ENCODE data around the gene SKAP1.
"Not testable (repeated sequence)": the region's sequence is repeated elsewhere in the genome, so short reads cannot be mapped to it uniquely, and the experiment has no call there.

The SKAP1 gene

GRCh38 chr17:48429638-48430586 is at the start of gene SKAP1:
Gene SKAP1 (minus strand): TSS chr17:48430214.
- peak; percentile 69 to 82 for DNase-seq

- no peak for DNase-seq
These were observed 49.0 kb upstream of the SKAP1 start for GRCh38 chr17:48479014-48479402.

- peak; percentile 37 to 47 for DNase-seq
These were observed 48.4 kb upstream of the SKAP1 start for GRCh38 chr17:48478224-48479013.

GRCh38 chr17:48477221-48477620 is 47.2 kb upstream of the SKAP1 start:
- DNase-seq = no peak

- no peak for DNase-seq
These were observed 42.6 kb upstream of the SKAP1 start for GRCh38 chr17:48472411-48473281.

- no peak for DNase-seq
These were observed 41.9 kb upstream of the SKAP1 start for GRCh38 chr17:48471817-48472410.

DNA sequence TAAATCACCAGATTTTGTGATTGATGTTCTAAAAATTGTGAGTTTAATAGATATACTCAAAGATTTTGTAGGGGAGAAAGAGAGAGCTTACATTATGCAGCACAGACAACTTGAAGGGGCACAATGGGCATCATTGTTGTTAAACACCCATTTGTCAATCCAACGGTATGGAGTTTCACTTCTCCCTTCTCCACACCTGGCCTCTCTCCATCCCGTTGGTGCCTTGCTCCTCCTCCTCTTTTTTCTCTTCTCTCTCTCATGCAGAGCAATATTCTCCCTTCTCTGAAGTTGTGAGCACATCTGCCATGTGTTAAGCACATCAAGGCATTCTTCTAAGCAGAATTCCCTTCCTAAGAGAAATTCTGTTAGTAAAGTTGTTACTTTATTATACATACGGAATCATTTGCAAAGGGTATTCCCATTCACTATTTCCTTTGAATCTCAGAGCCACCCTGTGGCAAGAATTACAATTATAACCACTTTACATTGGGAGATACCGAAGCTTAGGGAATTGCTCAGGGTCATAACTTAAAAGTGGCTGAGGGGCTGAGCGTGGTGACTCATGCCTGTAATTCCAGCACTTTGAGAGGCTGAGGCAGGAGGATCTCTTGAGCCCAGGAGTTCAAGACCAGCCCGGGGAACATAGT is 40.5 kb upstream of the SKAP1 start:
- DNase-seq = no peak

- no peak for DNase-seq
These were observed 39.2 kb upstream of the SKAP1 start for GRCh38 chr17:48469227-48469626.

- DNase-seq = no peak
These were observed 38.3 kb upstream of the SKAP1 start for GRCh38 chr17:48468299-48468698.

GRCh38 chr17:48465884-48466283 is 35.9 kb upstream of the SKAP1 start:
- no peak for DNase-seq

- DNase-seq = no peak
These were observed 33.5 kb upstream of the SKAP1 start for GRCh38 chr17:48463526-48463925.

- no peak for DNase-seq
These were observed 32.9 kb upstream of the SKAP1 start for GRCh38 chr17:48462946-48463345.

DNA sequence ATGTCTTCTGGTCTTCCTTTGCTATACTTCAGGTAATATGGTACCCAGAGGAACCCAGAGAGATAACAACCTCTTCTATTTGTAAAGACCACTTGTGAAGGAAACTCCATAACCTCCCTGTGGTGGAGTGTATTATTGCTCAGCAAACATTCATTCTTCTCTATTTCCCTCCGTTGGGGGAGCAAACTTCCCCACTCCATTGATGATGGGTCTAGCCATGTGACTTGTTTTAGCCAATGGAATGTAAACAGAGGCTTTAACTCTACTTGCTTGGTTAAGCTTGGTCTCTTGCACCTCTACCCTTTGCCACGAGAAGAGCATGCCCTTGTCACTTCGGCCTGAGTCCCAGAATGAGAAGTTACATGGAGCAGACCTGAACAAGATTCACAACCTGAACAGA is 30.0 kb upstream of the SKAP1 start:
- DNase-seq = no peak

- no peak for DNase-seq
These were observed 29.2 kb upstream of the SKAP1 start for GRCh38 chr17:48459070-48459844.

DNA sequence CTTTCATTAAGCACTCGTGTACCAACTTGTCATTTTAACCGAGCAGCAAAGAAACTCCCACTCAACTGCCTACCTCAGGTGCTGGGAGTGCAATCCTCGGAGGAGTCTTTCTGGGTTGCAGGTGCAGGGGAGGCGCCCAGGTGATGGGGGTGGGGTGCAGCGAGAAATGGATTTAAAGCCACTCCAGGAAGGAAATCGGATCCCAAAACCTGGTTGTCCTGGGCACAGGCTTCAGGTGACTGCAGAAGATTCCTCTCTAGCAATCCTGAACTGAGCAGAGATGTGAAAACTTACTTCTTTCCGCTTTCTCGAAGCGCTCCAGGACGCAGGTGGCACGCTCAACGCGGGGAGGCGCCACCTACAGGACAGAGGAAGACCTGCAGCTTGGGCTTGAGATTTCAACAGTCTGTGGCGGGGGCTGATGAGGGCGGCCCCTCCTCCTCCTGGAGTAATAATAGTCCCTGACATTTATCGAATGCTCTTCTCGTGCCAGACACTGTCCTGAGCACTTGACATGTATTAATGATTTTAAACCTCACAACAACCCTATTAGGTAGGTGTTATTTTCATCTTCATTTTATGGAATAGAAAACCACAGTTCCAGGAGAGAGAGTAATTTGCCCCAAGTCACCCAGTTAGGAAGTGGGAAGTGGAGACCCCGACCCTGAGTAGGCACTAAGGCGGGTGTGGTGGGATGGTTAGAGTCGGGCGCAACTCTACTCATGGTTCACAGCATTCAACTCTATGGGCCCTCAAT is 27.2 kb upstream of the SKAP1 start:
- peak; percentile 80 to 82 for DNase-seq

- peak; percentile 47 to 56 for DNase-seq
These were observed 26.6 kb upstream of the SKAP1 start for GRCh38 chr17:48456589-48456988.

GRCh38 chr17:48455791-48456190 is 25.8 kb upstream of the SKAP1 start:
- DNase-seq = no peak

DNA sequence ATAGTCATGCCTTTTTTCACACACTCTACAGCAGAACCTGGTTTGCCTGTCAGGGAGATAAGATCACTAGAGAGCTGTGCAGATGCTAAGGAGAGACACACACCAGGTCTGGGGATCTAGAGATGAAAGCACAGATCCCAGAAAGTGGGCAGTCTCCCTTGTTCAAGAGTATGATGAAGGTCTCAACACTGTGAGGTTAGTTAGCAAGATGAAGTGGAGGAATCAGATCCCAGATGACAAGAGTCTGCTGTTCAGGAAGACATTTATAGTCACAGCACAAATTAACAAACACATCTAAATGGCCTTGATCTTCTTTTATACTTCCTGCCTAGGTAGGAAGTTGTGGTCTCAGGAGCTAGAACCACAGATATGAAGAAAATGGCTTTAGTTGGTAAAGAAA is 23.4 kb upstream of the SKAP1 start:
- no peak for DNase-seq

DNA sequence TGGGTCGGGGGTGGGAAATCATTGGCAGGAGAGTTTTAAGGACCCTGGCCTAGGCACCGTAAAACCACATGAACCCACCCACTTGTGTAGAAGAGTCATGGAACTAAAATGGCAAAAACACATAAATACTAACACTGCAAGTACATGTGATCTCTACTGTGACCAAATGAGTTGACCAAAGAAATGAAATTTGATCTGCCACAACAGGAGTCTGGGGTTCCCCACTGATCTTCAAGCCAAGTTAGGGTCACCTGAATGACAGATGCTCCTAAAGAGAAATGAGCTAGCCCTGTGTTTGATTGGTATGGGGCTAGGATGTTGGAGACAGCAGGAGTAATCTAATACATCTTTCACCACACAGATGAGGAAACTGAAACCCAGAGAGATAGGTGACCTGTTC is 21.5 kb upstream of the SKAP1 start:
- no peak for DNase-seq

DNA sequence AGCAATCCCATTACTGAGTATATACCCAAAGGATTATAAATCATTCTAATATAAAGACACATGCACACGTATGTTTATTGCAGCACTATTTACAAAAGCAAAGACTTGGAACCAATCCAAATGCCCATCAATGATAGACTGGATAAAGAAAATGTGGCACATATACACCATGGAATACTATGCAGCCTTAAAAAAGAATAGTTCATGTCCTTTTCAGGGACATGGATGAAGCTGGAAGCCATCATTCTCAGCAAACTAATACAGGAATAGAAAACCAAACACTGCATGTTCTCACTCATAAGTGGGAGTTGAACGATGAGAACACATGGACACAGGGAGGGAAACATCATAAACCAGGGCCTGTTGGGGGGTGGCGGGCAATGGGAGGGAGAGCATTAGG is 19.3 kb upstream of the SKAP1 start:
- not testable (repeated sequence) for DNase-seq
